GM15510 (cell line): ENCODE data around the gene TNIK.

Experiments
- POLR2A ChIP-seq: IDR thresholded peaks from 3 replicates; pipeline ENCODE4 v1.6.1; 2011; ENCODE audit warnings: borderline replicate concordance; ENCODE audit not compliant: insufficient read length; ENCODE audit errors: extremely low read depth

Gene TNIK

GRCh38 chr3:171442184-171442583 lies 18.0 kb downstream of the TNIK start:
- TF ChIP-seq POLR2A = no peak

GRCh38 chr3:171441381-171441780 lies 18.8 kb downstream of the TNIK start:
- TF ChIP-seq POLR2A = no peak

GRCh38 chr3:171439996-171440395 lies 20.2 kb downstream of the TNIK start:
- no peak for TF ChIP-seq POLR2A

GRCh38 chr3:171437115-171437756 lies 23.0 kb downstream of the TNIK start:
- TF ChIP-seq POLR2A = no peak

- TF ChIP-seq POLR2A = no peak
Measured at GRCh38 chr3:171436380-171436779, 23.8 kb downstream of the TNIK start.

GRCh38 chr3:171435757-171436156 lies 24.4 kb downstream of the TNIK start:
- no peak for TF ChIP-seq POLR2A

- TF ChIP-seq POLR2A = no peak
Measured at GRCh38 chr3:171435143-171435542, 25.1 kb downstream of the TNIK start.

GRCh38 chr3:171432548-171432947 lies 27.7 kb downstream of the TNIK start:
- no peak for TF ChIP-seq POLR2A

GRCh38 chr3:171431550-171431949 lies 28.7 kb downstream of the TNIK start:
- TF ChIP-seq POLR2A = no peak

GRCh38 chr3:171430530-171430929 lies 29.7 kb downstream of the TNIK start:
- TF ChIP-seq POLR2A = no peak

- TF ChIP-seq POLR2A = no peak
Measured at GRCh38 chr3:171429635-171430034, 30.6 kb downstream of the TNIK start.

GRCh38 chr3:171428892-171429291 lies 31.3 kb downstream of the TNIK start:
- TF ChIP-seq POLR2A = no peak

GRCh38 chr3:171428321-171428787 lies 31.9 kb downstream of the TNIK start:
- TF ChIP-seq POLR2A = no peak

- TF ChIP-seq POLR2A = no peak
Measured at GRCh38 chr3:171427771-171428320, 32.4 kb downstream of the TNIK start.

GRCh38 chr3:171420667-171421066 lies 39.5 kb downstream of the TNIK start:
- no peak for TF ChIP-seq POLR2A

- no peak for TF ChIP-seq POLR2A
Measured at GRCh38 chr3:171419457-171419856, 40.7 kb downstream of the TNIK start.
